ENCODE results near the gene MRPL19.

MRPL19 gene

GRCh38 chr2:75647771-75648170, 1.2 kb downstream of the MRPL19 start:
- TF ChIP-seq, protein P1, sequence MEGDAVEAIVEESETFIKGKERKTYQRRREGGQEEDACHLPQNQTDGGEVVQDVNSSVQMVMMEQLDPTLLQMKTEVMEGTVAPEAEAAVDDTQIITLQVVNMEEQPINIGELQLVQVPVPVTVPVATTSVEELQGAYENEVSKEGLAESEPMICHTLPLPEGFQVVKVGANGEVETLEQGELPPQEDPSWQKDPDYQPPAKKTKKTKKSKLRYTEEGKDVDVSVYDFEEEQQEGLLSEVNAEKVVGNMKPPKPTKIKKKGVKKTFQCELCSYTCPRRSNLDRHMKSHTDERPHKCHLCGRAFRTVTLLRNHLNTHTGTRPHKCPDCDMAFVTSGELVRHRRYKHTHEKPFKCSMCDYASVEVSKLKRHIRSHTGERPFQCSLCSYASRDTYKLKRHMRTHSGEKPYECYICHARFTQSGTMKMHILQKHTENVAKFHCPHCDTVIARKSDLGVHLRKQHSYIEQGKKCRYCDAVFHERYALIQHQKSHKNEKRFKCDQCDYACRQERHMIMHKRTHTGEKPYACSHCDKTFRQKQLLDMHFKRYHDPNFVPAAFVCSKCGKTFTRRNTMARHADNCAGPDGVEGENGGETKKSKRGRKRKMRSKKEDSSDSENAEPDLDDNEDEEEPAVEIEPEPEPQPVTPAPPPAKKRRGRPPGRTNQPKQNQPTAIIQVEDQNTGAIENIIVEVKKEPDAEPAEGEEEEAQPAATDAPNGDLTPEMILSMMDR (IDR thresholded peaks at IDR 0.05) = no peak

GRCh38 chr2:75654012-75654411, 7.4 kb downstream of the MRPL19 start:
- TF ChIP-seq, protein P1 (IDR thresholded peaks at IDR 0.05) = no peak

DNA sequence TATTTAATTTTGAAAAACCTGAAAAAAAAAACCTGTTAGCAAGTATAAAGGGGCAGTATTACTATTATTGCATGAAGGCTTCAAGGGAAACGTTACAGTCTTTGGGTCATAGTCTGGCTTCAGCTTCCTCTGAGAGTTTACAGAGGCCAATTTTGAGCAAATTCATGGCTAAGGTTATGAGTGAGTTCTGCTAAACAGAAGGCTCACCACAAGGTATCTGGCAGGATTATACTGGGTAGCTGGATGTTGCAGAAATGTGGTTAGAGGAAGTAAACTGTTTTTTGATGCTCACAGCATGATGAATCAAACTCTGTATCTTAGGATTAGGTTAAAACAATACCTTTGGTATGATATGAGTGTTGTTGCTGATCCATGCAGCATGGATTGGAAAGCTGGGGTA, 9.3 kb downstream of the MRPL19 start:
- TF ChIP-seq, protein P1 (IDR thresholded peaks at IDR 0.05) = no peak

DNA sequence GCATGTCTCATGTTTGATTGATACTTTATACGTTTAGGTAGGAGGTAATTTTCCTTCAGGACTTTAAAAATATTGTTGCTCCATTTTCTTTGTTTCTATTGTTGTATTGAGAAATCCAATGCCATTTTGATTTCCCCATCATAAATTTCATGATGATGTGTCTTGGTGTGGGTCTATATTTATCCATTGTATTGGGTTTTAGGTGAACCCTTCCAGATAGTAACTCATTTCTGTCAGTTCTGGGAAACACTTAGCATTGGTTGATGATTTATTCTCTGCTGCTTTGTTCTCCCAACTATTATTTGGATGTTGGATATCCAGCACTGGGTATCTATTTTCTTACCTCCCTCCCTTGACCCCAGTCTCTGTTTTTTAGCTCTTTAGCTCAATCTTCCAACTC, 10.0 kb downstream of the MRPL19 start:
- TF ChIP-seq, protein P1 (IDR thresholded peaks at IDR 0.05) = no peak

- TF ChIP-seq, protein P1 (IDR thresholded peaks at IDR 0.05) = no peak
Observed at GRCh38 chr2:75657798-75658197, 11.2 kb downstream of the MRPL19 start.

- TF ChIP-seq, protein P1 (IDR thresholded peaks at IDR 0.05) = no peak
Observed at GRCh38 chr2:75666911-75667310, 20.3 kb downstream of the MRPL19 start.

DNA sequence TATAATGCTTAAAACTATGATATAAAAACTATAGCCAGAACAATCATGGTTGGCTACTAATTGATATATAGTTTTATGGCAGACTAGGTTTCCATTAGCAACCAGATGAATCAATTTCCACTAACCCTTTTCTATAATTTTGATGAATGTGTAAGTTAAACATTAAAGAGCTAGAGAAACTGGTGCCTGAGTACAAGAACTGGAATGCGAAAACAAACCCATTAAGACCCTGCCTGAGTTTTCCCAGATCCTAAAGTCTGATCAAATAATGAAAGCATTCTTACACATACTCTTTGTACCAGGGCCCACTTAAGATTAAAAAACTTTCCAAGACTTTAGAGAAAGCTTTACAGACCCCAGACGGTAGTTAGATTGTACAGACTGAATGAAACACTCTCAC, 21.3 kb downstream of the MRPL19 start:
- TF ChIP-seq, protein P1 (IDR thresholded peaks at IDR 0.05) = no peak

DNA sequence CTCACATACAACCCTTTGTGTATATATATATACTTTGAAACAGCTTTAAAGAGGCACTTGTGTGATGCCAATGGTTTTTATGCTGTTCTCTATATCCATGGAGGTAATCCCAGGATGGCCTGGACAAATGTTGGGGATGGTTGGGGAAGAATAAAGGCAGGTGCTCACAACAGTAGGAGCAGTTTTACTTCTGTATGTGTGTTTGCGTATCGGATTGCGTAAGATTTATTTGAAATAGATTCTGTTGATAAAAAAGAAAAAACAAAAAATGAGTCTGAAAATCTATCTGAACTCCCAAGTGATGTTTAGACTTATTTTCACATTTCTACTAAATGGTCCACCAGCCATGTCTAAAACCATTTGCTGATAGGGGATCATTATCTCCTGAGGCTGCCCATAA, 29.3 kb downstream of the MRPL19 start:
- TF ChIP-seq, protein P1 (IDR thresholded peaks at IDR 0.05) = no peak

All from LNCAP (cell line).